Measurements from ENCODE around the gene MRPL18. TPM values are rescaled to one million over a fixed set of nuclear protein-coding genes. Genes with fewer than 3 reads are reported as not detected.

The MRPL18 gene
- total and polyA plus RNA-seq, 2 of the 8 experiments (the other 6 are each of a cell fraction or from before 2014, with no cell fraction given): 58.7 to 79.8 TPM

GRCh38 chr6:159819932-159820640, 29.8 kb downstream of the MRPL18 start:
- CTCF ChIA-PET (ENCODE audit: partially characterized antibody): interaction anchor here (1.0 to 1.4 kb wide), 2 partner anchors 8 to 27 kb away, joined by 3 to 4 read pairs; no protein-coding TSS in a partner anchor
- Histone ChIP-seq H3K79me2 (ENCODE audit: control insufficient read depth in 1 of 2, insufficient read depth in 2 of 2, low read length in 2 of 2) (no peaks in the 10 kb centered on the region), H3K9me3 (ENCODE audit: insufficient read depth in 2 of 2, low read depth in 1 of 2, low read length in 1 of 2) (no peaks in the 10 kb centered on the region), H3K23me2 (ENCODE audit: low read depth, low read length) (no peaks in the 10 kb centered on the region), H3K27ac (ENCODE audit: low read depth, low read length) (no peak overlapping the region), H4K8ac (ENCODE audit: extremely low read depth, insufficient read depth, low read length) (no peak overlapping the region), H2AK5ac (ENCODE audit: low read depth, low read length) (no peak overlapping the region), H3K79me1 (ENCODE audit: low read depth, low read length) (no peaks in the 10 kb centered on the region), H2BK20ac (ENCODE audit: low read length) (no peak overlapping the region; the same call in 1 of the 2 replicates), H3K56ac (replicated peaks; ENCODE audit: insufficient read length, low read depth, low read length) (no peak overlapping the region), H2BK12ac (ENCODE audit: low read depth, low read length) (peak overlapping the region; percentile 63; the same call in 1 of the 2 replicates), H3K14ac (ENCODE audit: insufficient read length) (no peak overlapping the region), H3K4me2 (ENCODE audit: insufficient read depth in 1 of 2, low read depth in 2 of 2, low read length in 2 of 2) (no peak overlapping the region; a peak in 1 of 4 replicates), H3K9ac (replicated peaks in 1 of 4; ENCODE audit: extremely low read depth in 1 of 4, low read depth in 3 of 4, low read length in 3 of 4) (no peak overlapping the region), H4K5ac (ENCODE audit: insufficient read length, low read depth, low read length) (no peak overlapping the region), H3K18ac (ENCODE audit: extremely low read depth, low read length) (no peak overlapping the region), H2AFZ (ENCODE audit: low read length) (no peak overlapping the region), H2BK120ac (replicated peaks; ENCODE audit: low read depth, low read length) (no peak overlapping the region), H3K23ac (ENCODE audit: insufficient read length) (no peak overlapping the region), H4K91ac (replicated peaks; ENCODE audit: insufficient read length, low read length) (no peak overlapping the region), H3K27me3 (replicated peaks in 1 of 4; ENCODE audit: control insufficient read depth in 3 of 4, extremely low read depth in 1 of 4, insufficient read depth in 3 of 4, low read length in 3 of 4) (no peaks in the 10 kb centered on the region), H2BK5ac (ENCODE audit: low read depth, low read length) (peak overlapping the region; percentile 32; the same call in 1 of the 2 replicates), H3K36me3 (ENCODE audit: control insufficient read depth in 2 of 4, insufficient read depth in 4 of 4, low read length in 3 of 4) (no peaks in the 10 kb centered on the region), H3K4me1 (replicated peaks in 1 of 4; ENCODE audit: control insufficient read depth in 3 of 4, insufficient read depth in 4 of 4, low read length in 3 of 4) (peaks cover 0 to 11% (median 5%) of the 10 kb centered on the region in 4 experiments; a peak in 5 of 7 replicates), H3K4ac (replicated peaks; ENCODE audit: insufficient read length, low read depth, low read length) (no peak overlapping the region), H4K20me1 (replicated peaks in 1 of 2; ENCODE audit: control insufficient read depth in 1 of 2, insufficient read depth in 2 of 2, low read length in 2 of 2) (peaks cover 0 to 2% of the 10 kb centered on the region in 2 experiments), H2BK15ac (ENCODE audit: low read length) (no peak overlapping the region), H3K4me3 (ENCODE audit: extremely low read depth in 1 of 4, insufficient read depth in 2 of 4, low read depth in 3 of 4, low read length in 4 of 4) (no peak overlapping the region)
- DNase-seq (ENCODE audit: low read depth in 1 of 2, low spot score in 2 of 2) (no peak), FAIRE-seq (no peak)
- 77% methylated on average over 28 of the region's 28 CpGs; no CpG with 5 or more reads in 1 of the 2 experiments for WGBS, 2 experiments (ENCODE audit: extremely low coverage in 1 of 2, insufficient coverage in 1 of 2, insufficient read length in 1 of 2, insufficient replicate concordance in 2 of 2, low coverage in 1 of 2, low lambda C conversion rate in 2 of 2, missing lambda C conversion rate in 1 of 2)
- POLR2A ChIA-PET (ENCODE audit: partially characterized antibody): interaction anchor here (0.6 to 1.2 kb wide), 5 partner anchors 12 to 30 kb away, joined by 3 read pairs; partner anchors contain the start of gene TCP1
- TF ChIP-seq SIRT6 (IDR thresholded peaks at IDR 0.05; ENCODE audit: low read length) (no peak), SAP30 (IDR thresholded peaks at IDR 0.05; ENCODE audit: insufficient read depth, insufficient replicate concordance, low read length) (peak; percentile 31), SUZ12 (IDR thresholded peaks at IDR 0.05; ENCODE audit: low read length) (no peak), CTBP2 (IDR thresholded peaks at IDR 0.05; ENCODE audit: borderline replicate concordance, insufficient read depth, insufficient read length, low read length) (no peak), ZNF274 (IDR thresholded peaks at IDR 0.05; ENCODE audit: borderline replicate concordance, extremely low read depth, low read length) (no peak), CBX5 (IDR thresholded peaks at IDR 0.05; ENCODE audit: low read depth, low read length) (no peak), GTF2F1 (IDR thresholded peaks at IDR 0.05; ENCODE audit: borderline replicate concordance, low read depth, low read length) (no peak), RAD21 (IDR thresholded peaks at IDR 0.05 in 1 of 2, conservative IDR thresholded peaks at IDR 0.05 in 1 of 2; ENCODE audit: low read depth in 2 of 2, low read length in 2 of 2) (no peak), CEBPB (IDR thresholded peaks at IDR 0.05; ENCODE audit: low read depth, low read length) (no peak), MAX (IDR thresholded peaks at IDR 0.05) (0 out of 2 replicates have a peak, but pooled peaks have one; percentile 27)

All from H1 (cell line).